Testis (tissue), 3 donors: ENCODE data around the gene CCDC182. TPM values are rescaled to one million over a fixed set of nuclear protein-coding genes. Genes with fewer than 3 reads are reported as not detected.

Source experiments
- DNase-seq: peaks from one replicate; pipeline ENCODE4 v3.0.0-alpha.2; 2019
- H3K27ac ChIP-seq, 2 donors: fragments of 200-600 bp; sonication (generic); one replicate each; pipeline ENCODE4 v1.5.1; 2019
- H3K27me3 ChIP-seq: fragments of 200-600 bp; sonication (generic); one replicate; pipeline ENCODE4 v1.5.1; 2019
- H3K36me3 ChIP-seq: fragments of 200-600 bp; sonication (generic); one replicate; pipeline ENCODE4 v1.5.1; 2017; ENCODE audit warnings: low read depth; ENCODE audit errors: missing control alignments
- H3K4me1 ChIP-seq: fragments of 200-600 bp; sonication (generic); one replicate; pipeline ENCODE4 v1.5.1; 2019
- H3K4me3 ChIP-seq, 2 donors: fragments of 200-600 bp; sonication (generic); one replicate each; pipeline ENCODE4 v1.5.1; 2017 to 2019
- H3K9me3 ChIP-seq: fragments of 200-600 bp; sonication (generic); one replicate; pipeline ENCODE4 v1.5.1; 2017
- CTCF ChIP-seq, 3 experiments: fragments of 450-650 bp in 2 of 3; fragments of 200-600 bp in 1 of 3; sonication (generic) in 1 of 3; IDR thresholded peaks; one replicate each; pipeline ENCODE4 v1.5.1; 2016 to 2019; ENCODE audit warnings: antibody characterized with exemption in 3 of 3, mild to moderate bottlenecking in 2 of 3, moderate library complexity in 1 of 3
- POLR2A ChIP-seq: fragments of 450-650 bp; IDR thresholded peaks from one replicate; pipeline ENCODE4 v1.6.1; 2017; ENCODE audit warnings: antibody characterized with exemption, mild to moderate bottlenecking, moderate library complexity
- WGBS, 2 donors: methylation state at CpG; one replicate each; pipeline ENCODE4 v1.1.5; 2018; 5-methylcytosine and 5-hydroxymethylcytosine counted together
- intact Hi-C: fragments of 100-400 bp; cut with DNase I; formaldehyde crosslinking; loops from one replicate; pipeline ENCODE4 v1.15.1; 2023; ENCODE audit warnings: low total_unique reads
- polyA plus RNA-seq: library from polyadenylated mRNA; stranded (reverse); fragments of 350-450 nt; fragmentation: Illumina TruSeq; extraction: RNeasy Lipid Tissue Mini Kit (QIAGEN cat#74804); gene quantifications from one replicate; pipeline ENCODE4 v1.2.3, GENCODE V29; 2014; ENCODE audit warnings: low read depth, low replicate concordance; ENCODE audit not compliant: insufficient read depth
- total RNA-seq, 2 donors: library from RNA; depleted of rRNA; stranded (reverse); fragments of >200 nt; gene quantifications; one replicate each; pipeline ENCODE4 v1.2.3, GENCODE V29; 2016

Gene CCDC182
- total and polyA plus RNA-seq, 3 donors from 2014 or later, result 12.5 to 33.2 (median 25.8) TPM

GRCh38 chr17:57755480-57756070 lies 10.5 kb upstream of the CCDC182 start:
- no peak for DNase-seq
- Histone ChIP-seq H3K36me3 (no peaks in the 10 kb centered on the region), H3K27me3 (no peaks in the 10 kb centered on the region), H3K4me3 (no peak overlapping the region), H3K4me1 (peaks cover 10% of the 10 kb centered on the region), H3K9me3 (no peaks in the 10 kb centered on the region), H3K27ac (no peak overlapping the region)
- TF ChIP-seq POLR2A (no peak), CTCF (IDR thresholded peaks at IDR 0.05) (no peak)
- WGBS, 2 donors, result 87 to 91% methylated on average over 5 to 6 of the region's 6 CpGs
- intact Hi-C loops, result no loop called here

GRCh38 chr17:57752031-57752905 lies 7.2 kb upstream of the CCDC182 start:
- no peaks in the 10 kb centered on the region for H3K27me3 ChIP-seq
- WGBS, 2 donors, result 75 to 90% methylated on average over 7 to 8 of the region's 8 CpGs
- TF ChIP-seq POLR2A, result no peak
- TF ChIP-seq CTCF (IDR thresholded peaks at IDR 0.05), result no peak
- no peak for DNase-seq
- no peaks in the 10 kb centered on the region for H3K9me3 ChIP-seq
- H3K4me3 ChIP-seq, result no peak overlapping the region
- peaks cover 12% of the 10 kb centered on the region for H3K4me1 ChIP-seq
- intact Hi-C loops, result no loop called here
- H3K27ac ChIP-seq, result no peak overlapping the region
- H3K36me3 ChIP-seq, result no peaks in the 10 kb centered on the region

GRCh38 chr17:57751348-57751971 lies 6.4 kb upstream of the CCDC182 start:
- Histone ChIP-seq H3K4me3 (no peak overlapping the region), H3K27me3 (no peaks in the 10 kb centered on the region), H3K36me3 (no peaks in the 10 kb centered on the region), H3K4me1 (peaks cover 12% of the 10 kb centered on the region), H3K9me3 (no peaks in the 10 kb centered on the region), H3K27ac (no peak overlapping the region)
- no peak for DNase-seq
- no peak for TF ChIP-seq CTCF (IDR thresholded peaks at IDR 0.05)
- TF ChIP-seq POLR2A, result no peak
- intact Hi-C loops, result no loop called here
- WGBS, 2 donors, result 79 to 85% methylated on average over 8 of the region's 8 CpGs

- DNase-seq, result peak; percentile 27
- TF ChIP-seq CTCF (IDR thresholded peaks at IDR 0.05) (no peak), POLR2A (no peak)
Observed at GRCh38 chr17:57750895-57751294, 5.8 kb upstream of the CCDC182 start.

More at GRCh38 chr17:57750895-57751294, 5.8 kb upstream of the CCDC182 start:
- intact Hi-C loops, result no loop called here
- WGBS, 2 donors, result 60 to 70% methylated on average over 4 to 8 of the region's 8 CpGs
- Histone ChIP-seq H3K27me3 (no peaks in the 10 kb centered on the region), H3K4me1 (peaks cover 12% of the 10 kb centered on the region), H3K9me3 (no peaks in the 10 kb centered on the region), H3K36me3 (no peaks in the 10 kb centered on the region), H3K4me3 (no peak overlapping the region), H3K27ac (no peak overlapping the region)
